NCI-H510A (cell line): ENCODE data around the gene SCAI.
"Not testable (repeated sequence)": the region's sequence is repeated elsewhere in the genome, so short reads cannot be mapped to it uniquely, and the experiment has no call there.

Experiments used
- DNase-seq: peaks from one replicate; lab custom pipeline; 2025; lab: John Stamatoyannopoulos, UW

Gene SCAI

GRCh38 chr9:125150349-125151245 is 7.3 kb upstream of the SCAI start:
- no peak for DNase-seq

- DNase-seq: no peak
Observed at GRCh38 chr9:125147401-125147951, 4.1 kb upstream of the SCAI start.

- no peak for DNase-seq
Observed at GRCh38 chr9:125146247-125146646, 2.9 kb upstream of the SCAI start.

- no peak for DNase-seq
Observed at GRCh38 chr9:125145425-125145824, 2.1 kb upstream of the SCAI start.

GRCh38 chr9:125142560-125143376 is 560 bp downstream of the SCAI start:
- DNase-seq: no peak

DNA sequence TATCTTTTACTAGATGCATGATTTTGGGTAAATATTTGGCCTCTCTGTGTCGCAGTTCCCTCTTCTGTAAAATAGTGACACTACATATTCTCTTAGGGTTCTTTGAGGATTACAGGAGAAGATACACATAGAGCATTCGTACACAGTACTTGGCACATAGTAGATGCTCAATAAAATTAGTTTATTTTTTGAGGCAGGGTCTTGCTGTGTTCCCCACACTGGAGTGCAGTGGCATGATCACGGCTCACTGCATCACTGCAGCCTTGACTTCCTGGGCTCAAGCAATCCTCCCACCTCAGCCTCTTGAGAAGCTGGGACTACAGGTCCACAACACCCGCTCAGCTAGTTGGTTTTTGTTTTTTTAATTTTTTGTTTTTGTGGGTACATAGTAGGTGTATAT is 1.6 kb downstream of the SCAI start:
- no peak for DNase-seq

DNA sequence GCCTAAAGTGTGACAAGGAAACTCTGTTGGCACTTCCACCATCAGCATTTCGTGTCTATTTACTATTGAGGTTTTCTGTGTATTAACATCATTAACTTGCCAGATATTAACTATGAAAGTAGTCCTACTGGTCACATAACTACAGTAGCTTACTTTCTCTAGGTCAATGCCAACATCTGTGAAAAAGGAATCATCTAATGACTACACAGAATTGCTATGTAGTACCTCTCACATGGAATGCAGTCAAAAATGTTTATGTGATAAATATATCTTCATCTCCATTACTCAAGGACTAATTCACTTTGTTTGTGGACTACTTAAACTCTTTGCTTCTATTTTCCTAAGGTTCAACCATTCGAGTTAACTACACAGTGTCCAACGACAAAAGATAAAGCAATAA is 2.1 kb downstream of the SCAI start:
- no peak for DNase-seq

DNA sequence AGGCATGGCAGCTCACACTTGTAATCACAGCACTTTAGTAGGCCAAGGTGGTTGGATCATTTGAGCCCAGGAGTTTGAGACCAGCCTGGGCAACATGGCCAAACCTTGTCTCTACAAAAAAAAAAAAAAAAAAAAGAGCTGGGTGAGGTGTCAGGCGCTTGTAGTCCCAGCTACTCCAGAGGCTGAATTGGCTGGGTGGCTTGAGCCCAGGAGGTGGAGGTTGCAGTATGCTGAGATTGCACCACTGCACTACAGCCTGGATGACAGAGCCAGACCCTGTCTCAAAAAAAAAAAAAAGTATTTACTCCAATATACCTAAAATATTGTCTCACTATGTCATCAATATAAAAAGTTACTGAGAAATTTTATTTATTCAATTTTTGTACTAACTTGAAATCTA is 2.8 kb downstream of the SCAI start:
- no peak for DNase-seq

GRCh38 chr9:125137200-125137599 is 6.1 kb downstream of the SCAI start:
- DNase-seq: no peak

GRCh38 chr9:125134976-125135375 is 8.4 kb downstream of the SCAI start:
- no peak for DNase-seq

DNA sequence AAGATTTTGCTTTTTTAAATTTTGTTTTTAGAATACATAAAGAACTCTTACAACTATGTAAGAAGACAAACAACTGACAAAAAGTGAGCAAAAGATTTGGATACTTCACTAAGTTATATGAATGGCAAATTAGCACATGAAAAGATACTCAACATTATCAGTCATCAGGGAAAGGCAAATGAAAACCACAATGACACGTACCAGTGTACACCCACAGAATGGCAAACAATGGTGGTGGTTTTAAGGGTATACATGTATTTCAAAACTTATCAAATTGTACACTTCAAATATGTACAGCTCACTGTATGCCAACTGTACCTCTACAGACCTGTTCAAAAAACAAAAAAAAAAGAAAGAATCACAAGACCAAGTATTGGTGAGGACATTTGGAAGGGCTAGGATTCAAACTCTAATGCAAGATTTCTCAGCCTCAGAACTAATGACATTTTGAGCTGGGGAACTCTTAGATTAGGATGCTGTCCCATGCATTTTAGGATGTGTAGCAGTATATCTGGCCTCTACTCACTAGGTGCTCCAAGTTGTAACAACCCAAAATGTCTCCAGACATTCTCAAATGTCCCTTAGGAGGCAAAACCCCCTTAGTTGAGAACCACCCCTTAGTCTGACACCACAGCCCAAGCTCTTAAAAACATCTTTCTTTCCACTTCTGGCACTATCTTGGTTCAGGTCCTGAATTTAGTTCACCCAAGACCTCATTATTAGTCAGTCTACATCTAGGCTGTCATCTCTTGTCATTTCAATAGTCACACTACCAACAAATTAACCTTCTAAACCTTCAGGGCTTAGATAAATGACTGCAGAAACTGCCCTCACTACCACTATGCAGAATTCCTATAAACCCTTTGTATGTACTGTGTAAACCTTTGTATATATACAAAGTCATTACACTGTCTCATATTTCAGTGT is 9.7 kb downstream of the SCAI start:
- no peak for DNase-seq

GRCh38 chr9:125131778-125132177 is 11.6 kb downstream of the SCAI start:
- DNase-seq: no peak

DNA sequence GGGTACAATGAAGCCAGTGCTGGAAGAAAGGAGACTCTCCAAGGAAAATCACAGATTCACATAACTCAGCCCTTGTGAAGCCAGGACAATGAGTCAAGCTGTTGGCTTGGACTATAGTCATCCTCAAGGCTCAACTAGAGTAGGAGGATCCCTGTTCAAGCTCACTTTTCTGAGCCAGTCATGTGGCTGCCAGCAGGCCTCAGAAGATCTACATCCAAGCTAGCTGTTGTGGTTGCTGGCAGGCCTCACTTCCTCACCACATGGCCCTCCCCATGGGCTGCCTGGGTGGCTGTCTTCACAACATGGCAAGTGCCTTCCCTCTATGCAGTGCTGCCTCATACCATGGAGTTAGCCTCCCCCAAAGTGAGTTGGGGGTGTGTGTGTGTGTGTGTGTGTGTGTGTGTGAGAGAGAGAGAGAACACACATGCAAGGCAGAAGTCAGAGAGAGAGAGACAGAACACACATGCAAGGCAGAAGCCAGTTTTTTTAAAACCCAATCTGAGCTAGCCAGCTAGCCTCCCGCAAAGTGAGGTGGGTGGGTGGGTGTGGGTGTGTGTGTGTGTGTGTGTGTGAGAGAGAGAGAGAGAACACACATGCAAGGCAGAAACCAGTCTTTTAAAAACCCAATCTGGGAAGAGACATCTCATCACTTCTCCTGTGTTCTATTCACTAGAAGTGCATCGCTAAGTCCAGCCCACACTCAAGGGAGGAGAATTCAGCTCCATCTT is 17.1 kb downstream of the SCAI start:
- DNase-seq: no peak

DNA sequence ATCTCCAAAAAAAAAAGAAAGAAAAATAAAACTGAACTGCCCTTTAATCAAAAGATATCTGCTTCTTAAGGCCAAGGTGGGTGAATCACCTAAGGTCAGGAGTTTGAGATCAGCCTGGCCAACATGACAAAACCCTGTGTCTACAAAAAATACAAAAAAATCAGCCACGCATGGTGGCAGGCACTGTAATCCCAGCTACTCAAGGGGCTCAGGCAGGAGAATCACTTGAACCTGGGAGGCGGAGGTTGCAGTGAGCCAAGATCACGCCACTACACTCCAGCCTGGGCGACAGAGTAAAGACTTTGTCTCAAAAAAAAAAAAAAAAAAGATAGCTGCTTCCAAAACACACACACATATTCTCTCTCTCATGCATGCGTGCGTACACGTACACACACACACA is 17.8 kb downstream of the SCAI start:
- no peak for DNase-seq

DNA sequence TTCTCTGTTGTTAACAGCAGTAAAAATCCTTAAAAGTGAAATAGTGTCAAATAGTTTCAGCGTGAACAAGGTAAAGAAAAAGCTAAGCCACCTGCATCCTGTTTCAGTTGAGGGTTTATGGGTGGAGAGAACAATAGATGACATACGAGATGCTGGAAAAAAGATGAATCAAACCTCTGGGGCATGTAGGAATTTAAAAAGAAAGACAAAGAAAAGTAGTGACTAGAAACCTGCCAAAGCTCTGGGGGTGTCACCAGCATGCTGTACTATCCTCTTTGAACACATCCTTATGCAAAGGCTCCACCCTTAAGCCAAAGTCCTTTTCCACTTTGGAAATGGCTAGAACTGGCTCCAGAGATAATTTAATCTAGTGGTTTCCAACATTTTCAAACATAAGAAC is 22.2 kb downstream of the SCAI start:
- DNase-seq: no peak

- DNase-seq: no peak
Observed at GRCh38 chr9:125119643-125120286, 23.6 kb downstream of the SCAI start.

- not testable (repeated sequence) for DNase-seq
Observed at GRCh38 chr9:125118696-125119095, 24.6 kb downstream of the SCAI start.

GRCh38 chr9:125114503-125114902 is 28.8 kb downstream of the SCAI start:
- DNase-seq: not testable (repeated sequence)

DNA sequence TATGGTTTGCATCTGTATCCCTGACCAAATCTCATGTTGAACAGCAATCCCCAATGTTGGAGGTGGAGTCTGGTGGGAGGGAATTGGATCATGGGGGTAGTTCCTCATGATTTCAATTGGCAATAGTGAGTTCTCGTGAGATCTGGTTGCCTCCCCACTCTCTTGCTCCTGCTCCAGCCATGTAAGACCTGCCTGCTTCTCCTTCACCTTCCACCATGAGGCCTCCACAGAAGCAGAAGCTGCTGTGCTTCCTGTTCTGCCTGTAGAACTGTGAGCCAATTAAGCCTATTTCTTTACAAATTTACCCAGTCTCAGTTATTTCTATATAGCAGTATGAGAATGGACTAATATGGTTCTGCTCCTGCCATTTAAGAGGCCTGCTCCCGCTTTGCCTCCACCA is 32.9 kb downstream of the SCAI start:
- DNase-seq: no peak

DNA sequence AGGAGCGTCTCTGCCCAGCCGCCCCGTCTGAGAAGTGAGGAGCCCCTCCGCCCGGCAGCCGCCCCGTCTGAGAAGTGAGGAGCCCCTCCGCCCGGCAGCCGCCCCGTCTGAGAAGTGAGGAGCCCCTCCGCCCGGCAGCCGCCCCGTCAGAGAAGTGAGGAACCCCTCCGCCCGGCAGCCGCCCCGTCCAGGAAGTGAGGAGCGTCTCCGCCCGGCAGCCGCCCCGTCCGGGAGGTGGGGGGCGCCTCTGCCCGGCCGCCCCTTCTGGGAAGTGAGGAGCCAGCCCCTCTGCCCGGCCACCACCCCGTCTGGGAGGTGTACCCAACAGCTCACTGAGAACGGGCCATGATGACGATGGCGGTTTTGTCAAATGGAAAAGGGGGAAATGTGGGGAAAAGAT is 34.8 kb downstream of the SCAI start:
- DNase-seq: not testable (repeated sequence)
